ENCODE data around the gene MND1.

MND1 gene

GRCh38 chr4:153346563-153346962, 2.1 kb downstream of the MND1 start:
- DNase-seq (ENCODE audit: low read depth), result no peak

DNA sequence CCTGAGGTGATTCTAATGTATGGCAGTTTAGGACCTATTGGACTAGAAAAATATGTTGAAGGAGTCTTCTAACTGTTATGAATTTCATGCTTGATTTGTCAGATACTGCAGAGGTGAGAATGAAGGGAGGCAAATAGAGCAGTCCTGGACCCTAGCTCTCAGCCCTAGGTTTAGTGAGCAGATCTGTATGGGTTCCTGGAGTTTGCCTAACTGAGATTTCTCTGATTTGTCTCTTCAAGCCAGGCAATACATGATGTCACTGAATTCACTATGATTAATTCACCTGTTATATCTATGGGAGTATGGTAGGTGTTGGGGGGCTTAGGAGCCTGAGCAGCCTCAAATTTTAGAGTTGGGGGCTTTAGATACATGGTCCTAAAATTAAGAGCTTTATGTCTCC, 2.6 kb downstream of the MND1 start:
- no peak for DNase-seq (ENCODE audit: low read depth)

GRCh38 chr4:153348006-153348405, 3.5 kb downstream of the MND1 start:
- no peak for DNase-seq (ENCODE audit: low read depth)

- DNase-seq (ENCODE audit: low read depth), result no peak
Observed at GRCh38 chr4:153349206-153349805, 4.8 kb downstream of the MND1 start.

- DNase-seq (ENCODE audit: low read depth), result no peak
Observed at GRCh38 chr4:153362184-153362583, 17.7 kb downstream of the MND1 start.

DNA sequence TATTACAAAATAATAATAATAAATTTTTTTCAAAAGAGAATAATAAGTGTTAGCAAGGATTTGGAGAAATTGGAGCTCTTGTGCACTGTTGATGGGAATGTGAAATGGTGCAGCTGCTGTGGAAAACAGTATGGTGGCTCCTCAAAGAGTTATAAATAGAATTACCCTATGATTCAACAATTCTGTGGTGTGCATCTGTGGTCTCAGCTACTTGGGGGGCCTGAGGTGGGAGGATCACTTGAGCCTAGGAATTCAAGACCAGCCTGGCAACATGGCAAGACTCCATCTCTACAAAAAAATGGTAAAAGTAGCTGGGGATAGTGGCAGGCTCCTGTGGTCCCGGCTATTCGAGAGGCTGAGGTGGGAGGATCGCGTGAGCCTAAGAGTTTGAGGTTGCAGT, 19.6 kb downstream of the MND1 start:
- DNase-seq (ENCODE audit: low read depth), result no peak

GRCh38 chr4:153365003-153365402, 20.5 kb downstream of the MND1 start:
- DNase-seq (ENCODE audit: low read depth), result no peak

GRCh38 chr4:153366486-153366885, 22.0 kb downstream of the MND1 start:
- DNase-seq (ENCODE audit: low read depth), result no peak

- no peak for DNase-seq (ENCODE audit: low read depth)
Observed at GRCh38 chr4:153367092-153367491, 22.6 kb downstream of the MND1 start.

- DNase-seq (ENCODE audit: low read depth), result no peak
Observed at GRCh38 chr4:153369021-153369420, 24.5 kb downstream of the MND1 start.

GRCh38 chr4:153371701-153372234, 27.3 kb downstream of the MND1 start:
- no peak for DNase-seq (ENCODE audit: low read depth)

DNA sequence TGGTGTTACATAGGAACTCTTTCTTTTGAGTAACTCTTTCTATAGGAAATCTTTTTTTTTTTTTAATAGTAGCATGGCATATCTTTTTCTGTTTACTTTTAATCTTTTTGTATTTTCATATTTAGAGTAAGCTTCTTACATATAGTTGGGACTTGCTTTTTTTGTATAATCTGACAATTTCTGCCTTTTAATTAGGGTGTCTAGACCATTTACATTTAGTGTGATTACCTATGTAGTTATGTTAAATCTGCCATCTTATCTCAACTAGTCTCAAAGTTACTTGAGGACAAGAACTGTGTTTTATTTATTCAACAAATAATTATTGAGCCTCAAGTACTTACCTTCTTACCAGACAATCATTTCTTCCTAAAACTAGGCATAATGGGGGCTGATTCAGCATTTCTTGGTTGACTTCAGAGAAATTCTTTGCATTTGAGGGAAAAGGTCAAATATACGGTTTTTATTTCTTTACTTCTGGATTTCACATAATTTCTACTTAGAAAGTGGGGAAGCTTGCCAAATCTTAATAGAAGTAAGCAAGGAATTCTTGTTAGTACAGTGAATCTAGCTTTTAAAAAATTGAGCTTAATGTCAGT, 28.6 kb downstream of the MND1 start:
- DNase-seq (ENCODE audit: low read depth), result no peak

DNA sequence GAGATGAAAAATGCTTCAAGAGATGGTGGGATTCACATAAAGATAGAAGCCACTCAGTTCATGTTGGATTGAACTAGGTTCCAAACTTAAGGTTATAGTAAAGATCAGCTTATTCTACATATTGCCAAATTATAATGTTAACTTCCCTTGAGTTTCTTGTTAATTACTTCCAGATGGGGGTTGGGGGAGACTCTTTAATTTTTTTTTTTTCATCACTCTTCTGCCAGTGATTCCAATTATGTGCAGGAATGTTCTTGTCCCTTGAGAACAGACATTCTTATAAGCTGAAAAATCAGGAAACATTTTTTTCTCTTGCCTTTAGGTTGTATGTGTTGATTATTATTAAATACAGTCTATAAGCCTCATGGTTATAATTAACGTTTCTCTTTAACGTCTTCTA, 30.0 kb downstream of the MND1 start:
- DNase-seq (ENCODE audit: low read depth), result no peak

GRCh38 chr4:153375303-153375702, 30.8 kb downstream of the MND1 start:
- no peak for DNase-seq (ENCODE audit: low read depth)

DNA sequence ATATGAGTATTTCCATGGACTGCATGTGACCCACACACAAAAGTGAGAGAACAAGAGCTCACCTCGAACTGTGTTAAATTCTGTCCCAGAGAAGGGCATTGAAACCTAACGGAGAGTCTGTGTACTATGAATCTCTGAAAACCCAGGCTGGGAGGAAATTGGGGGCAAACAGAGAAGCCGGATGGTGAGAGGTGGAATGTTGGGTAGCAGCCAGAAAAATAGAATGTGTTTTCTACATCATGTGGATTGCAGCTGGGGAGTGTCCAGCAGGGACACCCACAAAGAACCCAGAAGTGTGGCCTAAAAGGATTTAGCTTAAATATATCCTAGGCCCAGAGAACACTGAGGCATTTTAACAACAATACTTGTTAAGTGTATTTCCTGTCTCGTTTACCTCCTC, 38.6 kb downstream of the MND1 start:
- DNase-seq (ENCODE audit: low read depth), result no peak

DNA sequence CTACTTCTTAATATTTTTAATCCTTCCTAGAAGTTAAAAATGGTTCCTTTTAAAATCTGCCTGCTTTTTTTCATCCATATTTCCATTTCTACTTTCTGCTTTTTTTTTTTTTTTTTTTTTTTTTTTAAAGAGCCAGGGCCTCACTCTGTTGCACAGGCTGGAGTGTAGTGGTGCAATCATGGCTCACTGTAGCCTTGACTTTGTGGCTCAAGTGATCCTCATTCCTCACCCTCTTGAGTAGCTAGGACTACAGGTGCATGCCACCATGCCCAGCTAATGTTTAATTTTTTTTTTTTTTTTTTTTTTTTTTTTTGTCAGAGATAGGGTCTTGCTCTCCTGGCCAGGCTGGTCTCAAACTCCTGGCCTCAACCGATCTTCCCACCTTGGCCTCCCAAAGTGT, 39.7 kb downstream of the MND1 start:
- no peak for DNase-seq (ENCODE audit: low read depth)

DNA sequence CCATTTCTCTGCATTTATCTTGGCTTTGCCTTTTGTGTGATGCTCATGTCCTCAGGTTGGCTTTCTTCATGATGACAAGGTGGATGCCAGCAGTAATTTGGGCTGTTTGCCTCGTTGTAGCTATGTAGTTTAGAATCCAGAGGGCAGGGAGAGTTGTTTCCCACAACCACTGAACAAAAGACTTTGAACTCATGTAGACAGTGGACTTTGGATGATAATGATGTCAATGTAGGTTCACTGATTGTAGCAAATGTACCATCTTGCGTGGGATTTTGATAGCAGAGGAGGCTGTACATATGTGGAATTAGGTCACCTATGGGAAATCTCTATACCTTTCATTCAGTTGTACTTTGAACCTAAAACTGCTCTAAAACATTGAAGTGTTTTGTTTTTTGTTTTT, 41.3 kb downstream of the MND1 start:
- DNase-seq (ENCODE audit: low read depth), result no peak

DNA sequence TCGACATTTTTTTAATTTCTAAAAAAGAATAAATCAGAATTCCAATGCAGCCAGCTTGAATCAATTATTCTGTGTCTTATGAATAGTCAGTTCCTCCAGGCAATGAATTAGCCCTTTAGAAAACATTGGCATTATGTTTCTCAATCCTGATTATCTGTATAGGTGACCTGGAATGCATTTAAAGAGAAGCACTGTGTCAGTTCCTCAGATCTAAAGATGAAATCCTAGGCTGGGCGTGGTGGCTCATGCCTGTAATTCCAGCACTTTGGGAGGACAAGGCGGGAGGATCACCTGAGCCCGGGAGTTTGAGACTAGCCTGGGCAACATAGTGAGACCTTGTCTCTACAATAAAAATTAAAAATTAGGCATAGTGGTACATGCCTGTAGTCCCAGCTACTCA, 43.5 kb downstream of the MND1 start:
- no peak for DNase-seq (ENCODE audit: low read depth)

GRCh38 chr4:153393397-153393796, 48.9 kb downstream of the MND1 start:
- DNase-seq (ENCODE audit: low read depth), result no peak

GRCh38 chr4:153394945-153395344, 50.5 kb downstream of the MND1 start:
- no peak for DNase-seq (ENCODE audit: low read depth)

DNA sequence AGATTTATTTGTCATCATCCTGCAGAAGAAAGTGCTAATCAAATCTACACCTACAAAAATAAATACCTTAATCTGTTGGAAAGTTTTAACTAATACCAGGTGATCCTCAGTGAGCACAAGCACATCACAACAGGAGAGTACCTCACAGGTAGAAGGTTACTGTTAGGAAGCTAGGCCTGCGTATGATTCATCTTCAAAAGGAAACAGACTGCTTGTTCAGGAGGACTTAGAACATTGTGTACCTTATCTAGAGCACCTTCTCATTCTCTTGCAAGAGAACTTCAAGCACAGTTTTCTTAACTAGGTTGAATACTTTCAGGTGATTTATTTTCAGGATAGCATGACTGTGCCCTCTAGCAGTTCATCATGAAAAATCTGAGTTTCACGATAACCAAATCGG, 54.2 kb downstream of the MND1 start:
- DNase-seq (ENCODE audit: low read depth), result no peak

DNA sequence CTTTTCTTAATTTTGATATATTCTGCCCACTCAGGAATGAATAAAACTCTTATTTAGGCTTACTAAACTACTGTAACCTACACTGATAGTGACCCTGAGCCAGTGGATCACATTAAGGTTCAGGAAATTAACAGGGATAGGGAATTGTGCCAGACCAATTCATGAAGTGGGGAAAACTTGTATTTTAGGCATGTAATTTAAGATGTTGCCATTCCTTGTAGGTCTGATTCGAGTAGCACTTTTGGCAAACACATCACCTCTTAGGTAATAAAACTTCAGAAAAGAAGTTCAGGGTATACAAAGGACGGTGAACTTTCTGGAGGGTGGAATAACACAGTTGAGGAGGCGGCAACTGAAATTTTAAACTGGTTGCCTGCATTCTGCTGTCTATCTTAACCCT, 54.9 kb downstream of the MND1 start:
- DNase-seq (ENCODE audit: low read depth), result no peak

DNA sequence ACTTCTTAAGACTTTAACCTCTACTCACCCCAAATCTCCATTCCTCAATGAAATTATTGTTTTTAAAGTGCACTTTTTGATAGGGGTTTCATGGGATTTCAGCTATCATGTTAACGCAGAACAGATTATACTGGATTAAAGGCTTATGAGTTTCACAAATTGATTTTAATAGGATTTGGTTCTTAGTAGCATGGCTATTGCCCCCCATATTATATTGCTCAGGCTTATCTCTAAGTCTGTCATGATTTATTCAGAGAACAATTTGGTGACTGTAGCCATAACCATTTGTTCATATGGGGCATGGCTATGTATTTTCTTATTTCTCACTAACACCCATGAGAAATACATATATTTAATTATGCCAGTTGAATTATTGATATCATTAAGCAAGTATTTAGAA, 57.0 kb downstream of the MND1 start:
- DNase-seq (ENCODE audit: low read depth), result no peak

DNA sequence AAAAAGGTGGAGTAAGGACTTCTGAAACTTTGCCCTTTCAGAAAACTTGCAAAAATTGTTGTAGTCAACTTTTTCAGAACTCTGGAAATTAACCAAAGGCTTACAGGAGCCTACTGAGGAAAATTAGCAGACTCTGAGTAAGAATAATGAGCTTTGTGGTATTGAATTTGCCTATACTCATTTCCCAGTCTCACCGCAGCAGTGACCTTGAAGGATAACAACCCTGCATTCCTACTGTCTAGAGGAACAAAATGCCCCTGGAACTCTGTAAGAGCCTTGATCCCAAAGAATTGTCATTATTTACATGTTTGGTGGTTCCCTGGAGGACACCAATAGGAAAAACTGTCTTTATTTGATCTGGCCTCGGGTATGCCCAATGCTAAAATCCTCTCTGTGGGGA, 57.9 kb downstream of the MND1 start:
- DNase-seq (ENCODE audit: low read depth), result no peak

All from stimulated activated CD4-positive, alpha-beta T cell treated with anti-CD3 and anti-CD28 coated beads, Interleukin-2, amount 100 ng/mL, for 4 hours (primary cell).